A673 (cell line): ENCODE results near the gene RNF26.

ENCODE experiments used
- EZH2 ChIP-seq: fragments of 200-600 bp; sonication (generic); IDR thresholded peaks from 2 replicates; pipeline ENCODE4 v1.6.1; 2017; ENCODE audit warnings: borderline replicate concordance, low read depth, mild to moderate bottlenecking, mixed read lengths, antibody characterized with exemption, low read length; ENCODE audit not compliant: poor library complexity, severe bottlenecking
- TF ChIP-seq, protein P1 (sequence below): fragments of 300-800, 200-600 bp; sonication (generic); conservative IDR thresholded peaks from 2 replicates; pipeline ENCODE4 v1.5.1; 2017; ENCODE audit warnings: low read depth, mild to moderate bottlenecking, antibody characterized with exemption, low read length, moderate library complexity, mixed read lengths

DNA sequence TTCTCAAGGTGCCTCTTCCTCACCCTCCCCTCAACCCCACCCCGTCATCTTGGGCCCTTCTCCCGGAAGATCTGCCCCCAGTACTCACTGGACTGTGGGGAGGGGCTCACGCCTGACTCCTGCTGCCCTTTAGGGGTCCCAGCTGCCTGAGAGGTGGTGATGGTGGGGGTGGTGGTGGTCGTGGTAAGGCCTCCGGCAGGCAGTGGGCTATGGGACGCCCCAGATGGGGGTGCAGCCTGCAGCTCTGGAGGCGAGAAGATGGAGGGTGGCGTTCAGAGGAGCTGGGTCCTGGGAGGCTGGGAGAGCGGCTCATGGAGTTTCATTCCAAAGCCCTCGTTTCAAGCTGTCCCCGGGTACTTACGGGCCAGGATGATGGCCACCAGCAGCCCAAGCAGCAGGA is 11.4 kb downstream of the RNF26 start:
- TF ChIP-seq, protein P1, sequence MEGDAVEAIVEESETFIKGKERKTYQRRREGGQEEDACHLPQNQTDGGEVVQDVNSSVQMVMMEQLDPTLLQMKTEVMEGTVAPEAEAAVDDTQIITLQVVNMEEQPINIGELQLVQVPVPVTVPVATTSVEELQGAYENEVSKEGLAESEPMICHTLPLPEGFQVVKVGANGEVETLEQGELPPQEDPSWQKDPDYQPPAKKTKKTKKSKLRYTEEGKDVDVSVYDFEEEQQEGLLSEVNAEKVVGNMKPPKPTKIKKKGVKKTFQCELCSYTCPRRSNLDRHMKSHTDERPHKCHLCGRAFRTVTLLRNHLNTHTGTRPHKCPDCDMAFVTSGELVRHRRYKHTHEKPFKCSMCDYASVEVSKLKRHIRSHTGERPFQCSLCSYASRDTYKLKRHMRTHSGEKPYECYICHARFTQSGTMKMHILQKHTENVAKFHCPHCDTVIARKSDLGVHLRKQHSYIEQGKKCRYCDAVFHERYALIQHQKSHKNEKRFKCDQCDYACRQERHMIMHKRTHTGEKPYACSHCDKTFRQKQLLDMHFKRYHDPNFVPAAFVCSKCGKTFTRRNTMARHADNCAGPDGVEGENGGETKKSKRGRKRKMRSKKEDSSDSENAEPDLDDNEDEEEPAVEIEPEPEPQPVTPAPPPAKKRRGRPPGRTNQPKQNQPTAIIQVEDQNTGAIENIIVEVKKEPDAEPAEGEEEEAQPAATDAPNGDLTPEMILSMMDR: no peak
- TF ChIP-seq EZH2: no peak
